ENCODE measurements around the gene C11orf68. TPM values are rescaled to one million over a fixed set of nuclear protein-coding genes. Genes with fewer than 3 reads are reported as not detected.
A peak's percentile ranks its signal among the peaks of the same experiment; 100 is the strongest.
"Not testable (repeated sequence)": the region's sequence is repeated elsewhere in the genome, so short reads cannot be mapped to it uniquely, and the experiment has no call there.

C11orf68 gene
- total RNA-seq = 42.0 TPM

DNA sequence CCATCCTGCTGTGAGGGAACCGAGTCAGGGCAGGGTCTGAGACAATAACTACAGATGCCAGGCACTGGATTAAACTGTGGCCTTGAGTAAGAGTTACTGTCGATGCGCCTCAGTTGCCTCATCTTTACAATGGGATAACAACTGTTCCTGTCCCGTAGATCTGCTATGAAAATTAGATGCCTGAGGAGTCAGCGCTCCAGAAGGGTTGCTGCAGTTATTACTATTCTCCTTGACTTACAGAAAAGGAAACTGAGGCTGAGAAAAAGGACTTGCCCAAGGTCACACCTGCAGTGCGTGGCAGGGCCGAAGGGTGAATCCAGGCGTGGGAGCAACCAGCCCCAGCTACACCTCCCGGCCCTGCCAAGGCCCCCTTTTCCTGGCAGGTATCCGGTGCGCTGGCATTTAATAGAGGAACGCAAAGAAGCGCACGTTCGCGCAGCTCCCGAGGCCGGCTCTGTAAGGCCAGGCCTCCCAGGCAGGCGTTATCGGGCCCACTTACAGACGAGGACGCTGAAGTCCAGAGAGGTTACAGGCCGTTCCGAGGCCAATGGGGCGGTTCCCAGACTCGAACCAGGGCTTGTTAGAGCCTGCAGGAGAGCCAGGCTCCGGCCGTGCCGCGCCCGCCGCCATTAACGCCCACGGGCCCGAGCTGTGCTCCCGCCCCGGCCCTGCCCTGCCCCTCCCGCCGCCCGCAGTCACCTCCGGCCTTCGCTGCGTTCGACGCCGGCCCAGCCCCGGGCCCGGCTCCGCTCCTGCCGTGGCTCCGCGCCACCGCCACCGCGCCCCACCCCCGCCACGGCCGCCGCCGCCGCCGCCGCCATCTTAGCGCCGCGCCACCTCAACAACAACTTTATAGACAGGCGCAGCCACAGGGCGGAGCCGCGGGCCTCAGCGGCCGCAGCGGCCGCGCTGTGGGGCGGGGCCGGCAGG, at the start of gene C11orf68:
Gene C11orf68, minus strand, starts transcription at position 852 of the 930 bp plus-strand sequence. Its CDS starts 31 bp downstream, at position 821.
- ATAC-seq (no peak), DNase-seq (ENCODE audit: low spot score) (no peak)
- intact Hi-C loops (cut with DNase I) = no loop called here

DNA sequence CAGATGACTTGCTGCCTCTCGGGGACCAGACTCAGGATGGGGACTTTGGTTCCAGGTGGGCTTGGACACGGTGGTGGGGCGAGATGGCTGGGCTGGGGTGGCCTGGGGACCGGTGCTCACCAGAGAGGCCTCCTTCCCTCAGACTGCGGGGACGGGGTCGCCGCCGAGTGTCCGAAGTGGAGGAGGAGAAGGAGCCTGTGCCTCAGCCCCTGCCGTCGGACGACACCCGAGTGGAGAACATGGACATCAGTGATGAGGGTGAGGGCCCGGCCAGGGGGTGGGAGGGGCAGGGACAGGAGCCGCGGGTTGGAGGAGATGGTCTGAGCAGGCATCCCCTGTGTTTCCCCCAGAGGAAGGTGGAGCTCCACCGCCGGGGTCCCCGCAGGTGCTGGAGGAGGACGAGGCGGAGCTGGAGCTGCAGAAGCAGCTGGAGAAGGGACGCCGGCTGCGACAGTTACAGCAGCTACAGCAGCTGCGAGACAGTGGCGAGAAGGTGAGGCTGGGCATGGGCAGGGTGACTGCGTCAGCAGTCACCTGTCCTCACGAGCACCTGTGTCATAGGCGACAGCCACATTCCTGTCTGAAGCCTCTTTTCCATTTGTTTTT, 48.6 kb upstream of the C11orf68 start:
- intact Hi-C loops (cut with DNase I) = no loop called here
- DNase-seq (ENCODE audit: low spot score) = no peak
- no peak for ATAC-seq

DNA sequence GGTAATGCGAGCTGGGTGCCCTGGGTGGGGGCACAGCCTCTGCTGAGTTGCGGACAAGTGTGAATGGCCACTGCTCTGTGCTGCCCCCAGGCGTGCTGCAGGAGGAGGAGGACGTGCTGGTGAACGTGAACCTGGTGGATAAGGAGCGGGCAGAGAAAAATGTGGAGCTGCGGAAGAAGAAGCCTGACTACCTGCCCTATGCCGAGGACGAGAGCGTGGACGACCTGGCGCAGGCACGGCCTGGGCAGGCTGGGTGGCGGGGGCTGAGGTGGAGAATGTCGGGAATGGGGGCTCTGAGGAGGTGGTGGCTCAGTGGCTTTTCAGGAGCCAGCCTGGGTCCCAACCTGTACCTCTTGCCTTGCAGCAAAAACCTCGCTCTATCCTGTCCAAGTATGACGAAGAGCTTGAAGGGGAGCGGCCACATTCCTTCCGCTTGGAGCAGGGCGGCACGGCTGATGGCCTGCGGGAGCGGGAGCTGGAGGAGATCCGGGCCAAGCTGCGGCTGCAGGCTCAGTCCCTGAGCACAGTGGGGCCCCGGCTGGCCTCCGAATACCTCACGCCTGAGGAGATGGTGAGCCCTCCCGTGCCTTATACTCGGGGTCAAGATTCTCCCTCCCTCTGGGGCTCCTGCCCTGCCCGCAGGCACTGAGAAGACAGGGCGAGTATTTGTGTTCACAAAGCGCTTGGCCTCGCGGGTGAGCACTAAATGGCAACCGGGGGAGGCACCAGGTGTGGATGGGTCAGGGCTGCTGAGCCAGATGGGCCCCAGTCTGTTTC, 47.3 kb upstream of the C11orf68 start:
- intact Hi-C loops (cut with DNase I) = no loop called here
- DNase-seq (ENCODE audit: low spot score) (no peak), ATAC-seq (no peak)

DNA sequence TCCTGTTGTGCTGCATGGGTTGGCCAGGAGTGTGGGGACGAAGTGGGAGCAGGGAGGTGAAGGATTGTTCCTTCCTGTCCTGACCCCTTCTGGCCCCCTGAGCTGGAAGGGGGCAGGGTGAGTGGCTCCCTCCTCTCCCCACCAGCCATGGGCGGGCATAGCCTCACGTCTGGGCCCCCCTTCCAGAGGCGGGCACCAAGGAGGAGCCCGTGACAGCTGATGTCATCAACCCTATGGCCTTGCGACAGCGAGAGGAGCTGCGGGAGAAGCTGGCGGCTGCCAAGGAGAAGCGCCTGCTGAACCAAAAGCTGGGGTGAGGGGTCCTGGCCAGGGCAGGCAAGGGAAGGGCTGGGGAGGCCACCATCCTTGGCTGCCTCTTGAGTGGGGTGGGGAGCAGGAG, 46.0 kb upstream of the C11orf68 start:
- intact Hi-C loops (cut with DNase I) = no loop called here
- DNase-seq (ENCODE audit: low spot score) (no peak), ATAC-seq (no peak)

DNA sequence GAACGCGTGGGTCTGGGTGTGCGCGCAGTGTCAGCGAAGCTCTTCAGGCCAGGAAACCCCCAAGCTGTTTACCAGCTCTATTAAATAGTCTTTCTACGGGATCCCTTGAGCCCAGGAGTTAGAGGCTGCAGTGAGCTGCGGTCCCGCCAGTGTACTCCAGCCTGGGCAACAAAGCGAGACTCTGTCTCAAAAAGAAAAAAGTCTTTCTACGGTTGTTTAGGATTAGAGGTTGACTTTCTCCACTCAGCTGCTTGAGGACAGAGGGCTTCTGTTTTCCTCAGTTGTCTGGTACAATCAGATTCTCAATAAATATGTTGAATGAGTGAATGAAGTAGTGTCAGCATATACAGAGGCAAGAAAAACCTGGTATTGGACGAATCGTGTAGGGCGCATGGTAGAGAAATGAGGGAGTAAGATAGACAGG, 43.3 kb upstream of the C11orf68 start:
- intact Hi-C loops (cut with DNase I) = no loop called here
- DNase-seq (ENCODE audit: low spot score) = no peak
- no peak for ATAC-seq

DNA sequence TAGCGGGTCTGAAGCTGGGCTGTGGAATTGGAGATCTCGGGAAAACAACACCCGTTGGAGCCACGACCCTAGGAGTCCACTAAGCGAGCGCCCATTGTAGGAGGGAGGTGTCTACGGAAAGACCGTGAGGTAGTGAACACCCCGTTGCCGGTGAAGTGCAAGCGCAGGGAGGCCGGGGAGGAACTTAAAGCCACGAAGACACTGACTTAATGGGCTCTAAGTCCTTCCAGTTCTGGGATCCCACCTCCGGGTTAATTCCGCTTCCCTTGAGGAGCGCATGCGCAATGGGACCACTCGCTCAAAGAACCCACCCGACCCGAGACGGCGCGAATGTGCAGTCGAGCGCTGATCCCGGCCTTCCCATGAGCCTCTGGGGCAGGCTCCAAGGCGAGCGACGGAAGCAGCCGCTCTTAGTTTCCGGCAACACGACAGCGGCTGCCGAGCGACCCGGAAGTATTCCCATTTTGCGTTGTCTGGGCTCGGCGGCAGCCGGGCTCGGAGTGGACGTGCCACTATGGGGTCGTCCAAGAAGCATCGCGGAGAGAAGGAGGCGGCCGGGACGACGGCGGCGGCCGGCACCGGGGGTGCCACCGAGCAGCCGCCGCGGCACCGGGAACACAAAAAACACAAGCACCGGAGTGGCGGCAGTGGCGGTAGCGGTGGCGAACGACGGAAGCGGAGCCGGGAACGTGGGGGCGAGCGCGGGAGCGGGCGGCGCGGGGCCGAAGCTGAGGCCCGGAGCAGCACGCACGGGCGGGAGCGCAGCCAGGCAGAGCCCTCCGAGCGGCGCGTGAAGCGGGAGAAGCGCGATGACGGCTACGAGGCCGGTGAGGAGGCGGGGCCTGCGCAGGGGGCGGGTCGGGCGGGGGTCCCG, 42.6 kb upstream of the C11orf68 start, which contains the start of gene SART1:
Gene SART1, plus strand, starts transcription at position 468 of the 874 bp plus-strand sequence. Its CDS starts 47 bp downstream, at position 515.
- intact Hi-C loops (cut with DNase I) = no loop called here
- ATAC-seq (peak; percentile 99), DNase-seq (ENCODE audit: low spot score) (peak; percentile 98)

DNA sequence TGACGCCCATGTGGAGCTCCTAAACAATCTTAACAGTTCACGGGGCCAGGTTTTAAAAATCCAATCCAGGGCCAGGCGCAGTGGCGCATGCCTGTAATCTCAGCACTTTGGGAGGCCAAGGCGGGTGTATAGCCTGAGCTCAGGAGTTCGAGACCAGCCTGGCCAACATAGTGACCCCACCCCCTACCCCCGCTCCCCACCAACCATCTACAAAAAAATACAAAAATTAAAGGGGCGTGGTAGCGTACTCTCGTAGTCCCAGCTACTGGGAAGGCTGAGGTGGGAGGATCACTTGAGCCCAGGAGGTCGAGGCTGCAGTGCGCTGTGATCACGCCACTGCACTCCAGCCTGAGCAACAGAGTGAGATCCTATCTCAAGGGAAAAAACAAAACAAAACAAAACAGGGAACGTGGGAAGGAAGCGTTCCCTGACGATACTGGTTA, 42.0 kb upstream of the C11orf68 start:
- ATAC-seq = peak; percentile 22
- intact Hi-C loops (cut with DNase I) = no loop called here

DNA sequence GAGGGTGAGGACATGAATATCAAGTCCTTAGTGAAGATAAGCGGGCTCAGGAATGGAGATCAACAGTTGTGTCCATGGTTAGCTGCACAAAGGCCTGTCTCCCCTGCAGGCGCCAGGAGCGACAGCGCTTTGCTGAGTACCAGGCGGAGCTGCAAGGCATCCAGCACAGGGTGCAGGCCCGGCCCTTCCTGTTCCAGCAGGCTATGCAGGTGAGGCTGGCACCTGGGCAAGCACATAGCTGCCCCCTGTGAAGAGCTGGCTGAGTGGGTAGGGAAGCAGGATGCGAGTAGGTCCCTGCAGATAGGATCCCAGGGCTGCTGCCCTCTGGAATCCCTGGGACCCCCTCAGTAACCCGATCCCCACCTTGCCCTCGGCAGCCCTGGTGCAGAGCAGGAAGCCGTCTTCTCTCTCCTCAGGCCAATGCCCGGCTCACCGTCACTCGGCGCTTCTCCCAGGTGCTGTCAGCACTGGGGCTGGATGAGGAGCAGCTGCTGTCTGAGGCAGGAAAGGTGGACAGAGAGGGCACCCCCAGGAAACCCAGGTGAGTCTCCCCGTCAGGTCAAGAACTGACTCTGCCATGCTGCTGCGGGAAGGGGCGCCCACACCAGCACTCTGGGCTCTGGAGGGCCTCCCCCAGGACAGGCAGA, 40.0 kb upstream of the C11orf68 start:
- intact Hi-C loops (cut with DNase I) = no loop called here
- no peak for ATAC-seq
- DNase-seq (ENCODE audit: low spot score) = no peak

More for the DNA sequence above, 42.0 kb upstream of the C11orf68 start:
- no peak for DNase-seq (ENCODE audit: low spot score)

DNA sequence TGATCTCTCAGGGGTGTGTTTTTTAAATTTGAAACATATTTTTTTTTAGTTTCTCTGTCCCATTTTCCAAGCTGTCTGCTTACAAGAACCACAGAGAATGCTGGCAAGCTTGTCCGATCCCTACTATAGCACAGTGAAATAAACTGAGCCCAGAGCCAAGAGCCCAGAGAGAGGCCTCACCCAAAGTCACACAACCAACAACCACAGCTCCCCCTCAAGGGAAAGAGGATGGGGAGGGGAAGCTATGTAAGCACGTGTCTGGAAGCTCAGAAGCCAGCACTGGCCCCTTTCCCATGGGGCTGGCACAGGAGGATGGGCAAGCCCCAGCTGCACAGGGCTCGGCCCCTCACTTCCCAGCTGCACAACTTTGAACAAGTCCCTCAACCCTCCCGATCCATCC, 39.4 kb upstream of the C11orf68 start:
- intact Hi-C loops (cut with DNase I) = no loop called here
- DNase-seq (ENCODE audit: low spot score) = no peak
- ATAC-seq = no peak

DNA sequence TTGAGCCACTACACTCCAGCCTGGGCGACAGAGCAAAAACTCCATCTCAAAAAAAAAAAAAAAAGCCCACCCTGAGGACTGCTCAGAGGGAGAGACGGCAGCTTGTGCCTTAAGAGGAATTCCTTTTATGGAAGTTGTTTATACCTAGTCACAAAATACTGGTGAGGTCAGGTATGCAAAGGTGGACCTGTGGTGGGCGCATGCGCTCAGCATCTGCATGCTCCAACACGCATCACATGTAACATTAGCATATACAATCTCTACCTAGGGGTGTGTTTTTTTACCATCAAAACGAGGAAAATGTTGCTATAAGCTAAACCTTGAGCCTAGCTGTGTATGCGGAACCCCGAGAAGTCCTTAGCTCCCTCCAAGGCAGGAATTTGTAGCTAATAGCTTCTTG, 35.9 kb upstream of the C11orf68 start:
- intact Hi-C loops (cut with DNase I) = no loop called here
- DNase-seq (ENCODE audit: low spot score) (no peak), ATAC-seq (no peak)

DNA sequence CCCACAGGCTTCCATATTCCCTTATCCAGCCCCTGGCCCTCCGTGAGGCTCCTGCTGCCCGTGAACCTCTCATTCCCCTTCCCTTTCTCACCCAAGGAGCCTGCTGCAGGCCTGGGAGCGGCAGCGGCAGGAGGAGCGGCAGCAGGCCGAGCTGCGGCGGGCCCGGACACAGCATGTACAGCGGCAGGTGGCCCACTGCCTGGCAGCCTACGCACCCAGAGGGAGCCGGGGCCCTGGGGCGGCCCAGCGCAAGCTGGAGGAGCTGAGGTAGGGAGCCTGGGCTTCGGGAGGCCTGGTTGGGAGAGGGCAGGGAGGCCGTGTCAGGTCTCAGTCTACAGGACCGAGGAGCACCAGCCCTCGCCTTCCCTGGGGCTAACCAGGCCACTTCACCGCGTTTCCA, 34.6 kb upstream of the C11orf68 start:
- DNase-seq (ENCODE audit: low spot score) = no peak
- intact Hi-C loops (cut with DNase I) = no loop called here
- ATAC-seq = no peak

DNA sequence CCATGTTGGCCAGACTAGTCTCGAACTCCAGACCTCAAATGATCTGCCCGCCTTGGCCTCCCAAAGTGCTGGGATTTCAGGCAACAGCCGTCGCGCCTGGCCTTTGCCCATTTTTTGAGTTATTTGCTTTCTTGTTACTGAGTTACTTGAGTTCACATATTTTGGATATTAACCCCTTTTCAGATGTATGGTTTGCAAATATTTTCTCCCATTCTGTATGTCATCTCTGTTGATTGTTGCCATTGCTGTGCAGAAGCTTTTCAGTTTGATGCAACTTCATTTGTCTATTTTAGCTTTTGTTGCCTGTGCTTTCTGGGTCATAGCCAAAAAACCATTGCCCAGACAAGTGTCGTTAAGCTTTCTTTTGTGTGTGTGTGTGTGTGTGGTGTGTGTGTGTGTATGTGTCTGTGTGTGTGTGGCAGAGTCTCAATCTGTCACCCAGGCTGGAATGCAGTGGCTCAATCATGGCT, 33.2 kb upstream of the C11orf68 start:
- ATAC-seq (no peak), DNase-seq (ENCODE audit: low spot score) (no peak)
- intact Hi-C loops (cut with DNase I) = no loop called here

DNA sequence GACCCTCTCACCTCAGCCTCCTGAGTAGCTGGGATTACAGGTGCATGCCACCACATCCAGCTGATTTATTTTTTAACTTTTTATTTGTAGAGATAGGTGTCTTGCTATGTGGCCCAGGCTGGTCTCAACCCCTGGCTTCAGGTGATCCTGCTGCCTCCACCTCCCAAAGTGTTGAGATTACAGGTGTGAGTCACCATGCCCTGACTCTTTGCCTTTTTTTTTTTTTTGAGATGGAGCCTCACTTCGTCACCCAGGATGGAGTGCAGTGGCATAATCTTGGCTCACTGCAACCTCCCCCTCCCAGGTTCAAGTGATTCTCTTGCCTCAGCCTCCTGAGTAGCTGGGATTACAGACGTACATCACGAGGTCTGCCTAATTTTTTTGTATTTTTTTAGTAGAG, 32.8 kb upstream of the C11orf68 start:
- ATAC-seq = not testable (repeated sequence)

DNA sequence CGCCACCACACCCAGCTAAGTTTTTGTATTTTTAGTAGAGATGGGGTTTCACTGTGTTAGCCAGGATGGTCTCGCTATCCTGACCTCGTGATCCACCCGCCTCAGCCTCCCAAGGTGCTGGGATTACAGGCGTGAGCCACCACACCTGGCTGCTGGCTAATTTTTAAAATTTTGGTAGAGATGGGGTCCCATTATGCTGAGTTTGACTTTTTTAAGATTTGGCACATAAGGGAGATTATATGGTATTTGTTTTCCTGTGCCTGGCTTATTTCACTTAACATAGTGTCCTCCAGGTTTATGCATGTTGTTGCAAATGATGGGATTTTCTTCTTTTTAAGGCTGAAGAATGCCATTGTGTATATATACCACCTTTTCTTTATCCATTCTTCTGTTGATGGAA, 31.8 kb upstream of the C11orf68 start:
- DNase-seq (ENCODE audit: low spot score); ATAC-seq; intact Hi-C loops (cut with DNase I): not testable (repeated sequence)

More for the DNA sequence above, 32.8 kb upstream of the C11orf68 start:
- intact Hi-C loops (cut with DNase I); DNase-seq (ENCODE audit: low spot score): not testable (repeated sequence)

DNA sequence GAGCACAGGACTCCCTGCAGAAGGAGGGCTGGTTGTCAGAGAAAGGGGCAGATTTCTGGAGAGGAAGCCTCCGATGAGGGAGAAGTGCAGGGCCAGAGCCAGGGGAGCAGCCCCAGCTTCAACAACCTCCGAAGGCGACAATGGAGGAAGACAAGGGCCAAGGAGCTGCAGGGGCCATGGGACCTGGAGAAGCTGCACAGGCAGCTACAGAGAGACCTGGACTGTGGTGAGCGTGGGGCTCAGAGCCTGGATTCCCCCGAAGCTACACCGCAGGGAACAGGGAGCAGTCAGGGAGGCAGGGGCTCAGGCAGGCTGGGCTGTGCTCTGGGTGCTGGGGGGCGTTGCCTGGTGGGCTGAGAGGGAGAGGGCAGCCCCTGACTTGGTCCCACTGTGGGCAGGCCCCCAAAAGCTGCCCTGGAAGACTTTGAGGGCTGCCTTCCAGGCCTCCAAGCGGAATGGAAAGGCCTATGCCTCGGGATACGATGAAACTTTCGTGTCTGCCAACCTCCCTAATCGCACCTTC, 28.8 kb upstream of the C11orf68 start:
- DNase-seq (ENCODE audit: low spot score) = no peak
- ATAC-seq = no peak
- intact Hi-C loops (cut with DNase I) = no loop called here

DNA sequence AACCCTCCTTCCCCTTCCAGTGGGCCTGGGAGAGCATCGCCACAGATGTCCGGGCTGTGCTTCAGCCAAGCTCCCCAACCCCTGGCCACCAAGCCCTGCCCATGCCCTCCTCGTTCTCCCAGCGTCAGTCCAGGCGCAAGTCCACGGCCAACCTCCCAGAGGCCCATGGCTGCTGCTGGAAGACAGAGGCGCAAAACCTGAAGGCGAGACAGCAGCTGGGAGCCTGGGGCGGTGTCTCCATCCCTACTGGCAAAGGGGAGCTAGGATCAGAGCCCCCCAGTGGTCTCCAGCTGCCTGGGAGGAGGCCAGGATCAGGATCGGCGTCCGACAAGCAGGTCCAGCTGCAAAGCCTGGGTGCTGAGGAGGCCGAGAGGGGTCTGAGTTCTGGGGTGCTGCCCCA, 28.3 kb upstream of the C11orf68 start:
- intact Hi-C loops (cut with DNase I) = no loop called here
- ATAC-seq (no peak), DNase-seq (ENCODE audit: low spot score) (no peak)

DNA sequence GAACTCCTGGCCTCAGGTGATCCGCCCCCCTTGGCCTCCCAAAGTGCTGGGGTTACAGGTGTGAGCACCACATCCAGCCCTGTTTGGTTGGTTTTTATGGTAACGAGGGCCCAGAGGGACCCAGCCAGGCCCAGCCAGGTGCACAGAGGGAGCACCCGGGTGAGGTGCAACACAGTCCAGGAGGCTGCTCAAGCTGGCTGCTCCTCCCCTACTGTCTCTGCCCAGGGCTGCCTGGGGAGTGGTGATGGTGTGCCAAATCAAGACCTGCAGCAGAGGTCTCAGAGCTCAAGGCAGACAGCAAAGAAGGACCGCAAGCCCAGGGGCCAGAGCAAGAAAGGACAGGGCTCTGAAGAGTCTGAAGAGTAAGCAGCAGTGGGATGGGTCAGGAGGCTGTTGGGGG, 27.8 kb upstream of the C11orf68 start:
- intact Hi-C loops (cut with DNase I) = no loop called here
- ATAC-seq = no peak
- no peak for DNase-seq (ENCODE audit: low spot score)

Data from sciatic nerve (tissue), 2 donors.